T-cell (primary cell): ENCODE data around the gene LDLRAD4. TPM values are rescaled to one million over a fixed set of nuclear protein-coding genes. Genes with fewer than 3 reads are reported as not detected.

Experiments
- ATAC-seq, 4 experiments: fragments of 200-7000 bp in 3 of 4; fragments of 150-1000 bp in 1 of 4; cut with Tn5 transposase; replicated peaks in 1 of 4; 1 replicate in 3 of 4; 2 replicates in 1 of 4; pipeline ENCODE4 v1.10.0; 2021; ENCODE audit warnings: moderate library complexity in 3 of 4, mild to moderate bottlenecking in 2 of 4, moderate number of reproducible peaks in 1 of 4
- CTCF ChIA-PET, 2 donors: fragments of 300-600 bp; sonication (Branson Sonifier 250); formaldehyde crosslinking; loops; one replicate each; lab custom pipeline; 2022; ENCODE audit warnings: antibody characterized with exemption in 2 of 2; lab: Charles Lee
- POLR2A ChIA-PET, 2 donors: fragments of 300-600 bp; sonication (Branson Sonifier 250); formaldehyde crosslinking; loops; one replicate each; lab custom pipeline; 2022; ENCODE audit warnings: antibody characterized with exemption in 2 of 2; lab: Charles Lee
- DNase-seq, 35 experiments: peaks; one replicate each; pipeline versions ENCODE4 v3.0.0 to v3.0.0-alpha.2; 2013 to 2023
- H3K27ac ChIP-seq: one replicate; pipeline ENCODE4 v1.5.1; 2013; ENCODE audit warnings: low read length
- H3K27me3 ChIP-seq, 2 experiments: replicated peaks in 1 of 2; 1 replicate in 1 of 2; 2 replicates in 1 of 2; pipeline versions ENCODE4 v1.6.1 to v1.7.0; 2013; ENCODE audit warnings: low read length in 1 of 2, mixed read lengths in 1 of 2; ENCODE audit not compliant: control insufficient read depth in 2 of 2, insufficient read depth in 2 of 2; ENCODE audit errors: extremely low read depth in 1 of 2
- H3K36me3 ChIP-seq, 2 donors: 1 replicate in 1 of 2; 2 replicates in 1 of 2; pipeline versions ENCODE4 v1.6.1 to v1.7.0; 2013; ENCODE audit warnings: low read length in 1 of 2; ENCODE audit not compliant: control insufficient read depth in 2 of 2, insufficient read depth in 1 of 2; ENCODE audit errors: extremely low read depth in 1 of 2
- H3K4me1 ChIP-seq, 2 experiments: 1 replicate in 1 of 2; 2 replicates in 1 of 2; pipeline versions ENCODE4 v1.6.1 to v1.7.0; 2013; ENCODE audit warnings: low read length in 2 of 2, mixed read lengths in 1 of 2; ENCODE audit not compliant: insufficient read depth in 2 of 2, control insufficient read depth in 1 of 2; ENCODE audit errors: extremely low read depth in 1 of 2
- H3K4me3 ChIP-seq, 2 donors: 1 replicate in 1 of 2; 2 replicates in 1 of 2; pipeline versions ENCODE4 v1.5.1 to v1.7.0; 2013; ENCODE audit warnings: mild to moderate bottlenecking in 2 of 2, low read length in 1 of 2, moderate library complexity in 1 of 2; ENCODE audit not compliant: control insufficient read depth in 1 of 2; ENCODE audit errors: extremely low read depth in 1 of 2
- H3K9me3 ChIP-seq: 2 replicates; pipeline ENCODE4 v1.7.0; 2013
- H3K27ac Mint-ChIP-seq, 2 donors: one replicate each; pipeline ENCODE4 v1.8.0; 2020 to 2021; ENCODE audit warnings: mild to moderate bottlenecking in 2 of 2, mixed read lengths in 2 of 2
- H3K27me3 Mint-ChIP-seq, 2 donors: one replicate each; pipeline ENCODE4 v1.8.0; 2021 to 2022; ENCODE audit warnings: mixed read lengths in 2 of 2
- H3K36me3 Mint-ChIP-seq: one replicate; pipeline ENCODE4 v1.8.0; 2021; ENCODE audit warnings: mixed read lengths
- H3K4me1 Mint-ChIP-seq, 3 donors: one replicate each; pipeline ENCODE4 v1.8.0; 2020 to 2022; ENCODE audit warnings: mixed read lengths in 3 of 3, mild to moderate bottlenecking in 1 of 3
- H3K4me3 Mint-ChIP-seq, 3 donors: one replicate each; pipeline ENCODE4 v1.8.0; 2020 to 2022; ENCODE audit warnings: mild to moderate bottlenecking in 3 of 3, mixed read lengths in 3 of 3, moderate library complexity in 3 of 3
- H3K9me3 Mint-ChIP-seq, 3 donors: one replicate each; pipeline ENCODE4 v1.8.0; 2020 to 2022; ENCODE audit warnings: mixed read lengths in 3 of 3
- WGBS: methylation state at CpG from one replicate; pipeline ENCODE4 v1.1.5; 2013; ENCODE audit warnings: missing lambda C conversion rate; ENCODE audit not compliant: insufficient coverage; 5-methylcytosine and 5-hydroxymethylcytosine counted together
- total RNA-seq, 35 experiments: library from RNA in 6 of 35; stranded (reverse) in 6 of 35; fragments of 120-200 nt in 1 of 35; gene quantifications; one replicate each; pipeline versions ENCODE4 v1.2.1 to v1.2.4 and lab custom pipeline; 2013 to 2026

The LDLRAD4 gene
- total RNA-seq, 5 donors from 2014 or later (not counting 1 experiment from before 2014, with no cell fraction given) = 57.6 to 80.8 (median 72.4) TPM

GRCh38 chr18:13271302-13271911 lies 52.8 kb downstream of the LDLRAD4 start:
- no peaks in the 10 kb centered on the region for H3K9me3 ChIP-seq
- POLR2A ChIA-PET = no interaction called here
- ATAC-seq (no peak), DNase-seq (peak in 1 of 35 experiments; percentile 11)
- H3K4me3 ChIP-seq = no peak overlapping the region
- peaks cover 34 to 60% of the 10 kb centered on the region in 2 experiments for H3K4me1 ChIP-seq
- H3K27ac Mint-ChIP-seq = no peak overlapping the region
- CTCF ChIA-PET = no interaction called here
- no peak overlapping the region for H3K27ac ChIP-seq
- peaks cover 5% of the 10 kb centered on the region for H3K36me3 Mint-ChIP-seq
- H3K9me3 Mint-ChIP-seq = no peaks in the 10 kb centered on the region
- H3K36me3 ChIP-seq = peaks cover 0 to 2% of the 10 kb centered on the region in 2 donors
- H3K4me1 Mint-ChIP-seq = peaks cover 73 to 82% (median 78%) of the 10 kb centered on the region in 3 donors
- H3K27me3 Mint-ChIP-seq = no peaks in the 10 kb centered on the region
- 97% methylated on average over 14 of the region's 16 CpGs for WGBS
- peaks cover 0 to 4% of the 10 kb centered on the region in 2 experiments for H3K27me3 ChIP-seq
- H3K4me3 Mint-ChIP-seq = no peak overlapping the region

- no peaks in the 10 kb centered on the region for H3K9me3 Mint-ChIP-seq
- WGBS = 95% methylated on average over 14 of the region's 14 CpGs
- H3K9me3 ChIP-seq = no peaks in the 10 kb centered on the region
- peaks cover 0 to 4% of the 10 kb centered on the region in 2 experiments for H3K27me3 ChIP-seq
- ATAC-seq (no peak), DNase-seq (peak in 1 of 35 experiments; percentile 11)
- ChIA-PET CTCF (no interaction called here), POLR2A (no interaction called here)
- peaks cover 0 to 2% of the 10 kb centered on the region in 2 donors for H3K36me3 ChIP-seq
- H3K27ac Mint-ChIP-seq = peak overlapping the region; percentile 94 to 95
- peak overlapping the region in 1 of 3 donors; percentile 78 for H3K4me3 Mint-ChIP-seq
- H3K4me1 ChIP-seq = peaks cover 27 to 63% of the 10 kb centered on the region in 2 experiments
- H3K4me3 ChIP-seq = no peak overlapping the region
- H3K4me1 Mint-ChIP-seq = peaks cover 73 to 80% (median 78%) of the 10 kb centered on the region in 3 donors
- H3K36me3 Mint-ChIP-seq = peaks cover 5% of the 10 kb centered on the region
- H3K27me3 Mint-ChIP-seq = no peaks in the 10 kb centered on the region
- no peak overlapping the region for H3K27ac ChIP-seq
These were observed 53.9 kb downstream of the LDLRAD4 start for GRCh38 chr18:13272416-13272815.

- ChIA-PET CTCF (interaction anchor here (1.1 to 2.6 kb wide), 2 partner anchors 58 kb away, joined by 3 to 8 read pairs; no protein-coding TSS in a partner anchor), POLR2A (no interaction called here)
- Histone ChIP-seq H3K27ac (peak overlapping the region; percentile 71), H3K4me3 (peak overlapping the region; percentile 28 to 62), H3K27me3 (peaks cover 0 to 5% of the 10 kb centered on the region in 2 experiments), H3K36me3 (peaks cover 0 to 2% of the 10 kb centered on the region in 2 donors), H3K9me3 (no peaks in the 10 kb centered on the region), H3K4me1 (peaks cover 32 to 64% of the 10 kb centered on the region in 2 experiments)
- H3K27ac Mint-ChIP-seq = peak overlapping the region; percentile 94 to 95
- peaks cover 70 to 80% (median 78%) of the 10 kb centered on the region in 3 donors for H3K4me1 Mint-ChIP-seq
- ATAC-seq (peak; percentile 77 to 85 (median 80)), DNase-seq (peak in 30 of 35 experiments; percentile 19 to 62 (median 36))
- 13% methylated on average over 6 of the region's 9 CpGs for WGBS
- H3K36me3 Mint-ChIP-seq = peaks cover 5% of the 10 kb centered on the region
- no peaks in the 10 kb centered on the region for H3K9me3 Mint-ChIP-seq
- H3K27me3 Mint-ChIP-seq = no peaks in the 10 kb centered on the region
- peak overlapping the region; percentile 69 to 78 (median 78) for H3K4me3 Mint-ChIP-seq
These were observed 55.2 kb downstream of the LDLRAD4 start for GRCh38 chr18:13273800-13274199.

GRCh38 chr18:13275075-13275474 lies 56.5 kb downstream of the LDLRAD4 start:
- H3K36me3 Mint-ChIP-seq = peaks cover 5% of the 10 kb centered on the region
- Histone ChIP-seq H3K36me3 (peaks cover 0 to 2% of the 10 kb centered on the region in 2 donors), H3K27me3 (peaks cover 0 to 5% of the 10 kb centered on the region in 2 experiments), H3K4me1 (peaks cover 37 to 67% of the 10 kb centered on the region in 2 experiments), H3K27ac (no peak overlapping the region), H3K9me3 (no peaks in the 10 kb centered on the region), H3K4me3 (no peak overlapping the region)
- ATAC-seq = no peak
- H3K4me3 Mint-ChIP-seq = peak overlapping the region in 1 of 3 donors; percentile 78
- CTCF ChIA-PET = interaction anchor here in 1 of 2 donors (2.6 kb wide), 1 partner anchor 59 kb away, joined by 8 read pairs; no protein-coding TSS in a partner anchor
- no peaks in the 10 kb centered on the region for H3K9me3 Mint-ChIP-seq
- POLR2A ChIA-PET = interaction anchor here in 1 of 2 donors (0.7 kb wide), 2 partner anchors 136 to 262 kb away, joined by 3 to 4 read pairs; no protein-coding TSS in a partner anchor
- peak overlapping the region; percentile 94 to 95 for H3K27ac Mint-ChIP-seq
- H3K4me1 Mint-ChIP-seq = peaks cover 71 to 81% (median 78%) of the 10 kb centered on the region in 3 donors
- H3K27me3 Mint-ChIP-seq = no peaks in the 10 kb centered on the region
- DNase-seq = no peak

- DNase-seq (peak in 6 of 35 experiments; percentile 10 to 50 (median 24)), ATAC-seq (peak in 2 of 4 experiments; percentile 44)
- peak overlapping the region; percentile 80 to 82 for H3K27ac Mint-ChIP-seq
- no peaks in the 10 kb centered on the region for H3K27me3 Mint-ChIP-seq
- peaks cover 73 to 86% (median 77%) of the 10 kb centered on the region in 3 donors for H3K4me1 Mint-ChIP-seq
- Histone ChIP-seq H3K27ac (peak overlapping the region; percentile 66), H3K36me3 (peaks cover 0 to 2% of the 10 kb centered on the region in 2 donors), H3K27me3 (peaks cover 0 to 10% of the 10 kb centered on the region in 2 experiments), H3K4me3 (peak overlapping the region in 1 of 2 donors; percentile 4), H3K9me3 (no peaks in the 10 kb centered on the region), H3K4me1 (peaks cover 37 to 78% of the 10 kb centered on the region in 2 experiments)
- H3K9me3 Mint-ChIP-seq = peaks cover 0 to 1% (median 0%) of the 10 kb centered on the region in 3 donors
- POLR2A ChIA-PET = interaction anchor here in 1 of 2 donors (0.7 kb wide), 1 partner anchor 9 kb away, joined by 3 read pairs; no protein-coding TSS in a partner anchor
- CTCF ChIA-PET = no interaction called here
- 87% methylated on average over 15 of the region's 23 CpGs for WGBS
- H3K4me3 Mint-ChIP-seq = peak overlapping the region; percentile 35 to 74 (median 66)
- H3K36me3 Mint-ChIP-seq = peaks cover 3% of the 10 kb centered on the region
These were observed 58.3 kb downstream of the LDLRAD4 start for GRCh38 chr18:13276530-13277520.
